Measurements from ENCODE around the gene TRAPPC5. TPM values are rescaled to one million over a fixed set of nuclear protein-coding genes. Genes with fewer than 3 reads are reported as not detected.
A peak's percentile ranks its signal among the peaks of the same experiment; 100 is the strongest.

Gene TRAPPC5
- polyA plus RNA-seq, 5 donors, result 27.3 to 64.9 (median 34.7) TPM

- peak in 1 of 2 donors; percentile 33 for DNase-seq
Measured at GRCh38 chr19:7674010-7675005, 6.3 kb upstream of the TRAPPC5 start.

- no peak for DNase-seq
Measured at GRCh38 chr19:7676376-7676775, 4.3 kb upstream of the TRAPPC5 start.

- no peak for DNase-seq
Measured at GRCh38 chr19:7676854-7677253, 3.8 kb upstream of the TRAPPC5 start, which contains the start of gene MCEMP1. MCEMP1 (plus strand) TSS chr19:7677090; CDS start chr19:7677121, 31 bp downstream.

- DNase-seq, result no peak
Measured at GRCh38 chr19:7677669-7678311, 2.8 kb upstream of the TRAPPC5 start.

GRCh38 chr19:7678971-7679751 is 1.5 kb upstream of the TRAPPC5 start:
- DNase-seq, result no peak

- no peak for DNase-seq
Measured at GRCh38 chr19:7679771-7680605, 645 bp upstream of the TRAPPC5 start.

GRCh38 chr19:7681340-7682174 is 924 bp downstream of the TRAPPC5 start:
- peak; percentile 56 to 71 for DNase-seq

GRCh38 chr19:7682175-7682855 is 1.7 kb downstream of the TRAPPC5 start:
- no peak for DNase-seq

GRCh38 chr19:7685546-7686445 is 5.2 kb downstream of the TRAPPC5 start:
- DNase-seq, result no peak

- no peak for DNase-seq
Measured at GRCh38 chr19:7687177-7687576, 6.5 kb downstream of the TRAPPC5 start.

GRCh38 chr19:7689165-7689564 is 8.5 kb downstream of the TRAPPC5 start:
- DNase-seq, result no peak

- DNase-seq, result no peak
Measured at GRCh38 chr19:7690779-7691258, 10.2 kb downstream of the TRAPPC5 start.

- DNase-seq, result no peak
Measured at GRCh38 chr19:7691497-7691896, 10.9 kb downstream of the TRAPPC5 start.

GRCh38 chr19:7692417-7693088 is 11.9 kb downstream of the TRAPPC5 start:
- no peak for DNase-seq

GRCh38 chr19:7694499-7694898 is 13.9 kb downstream of the TRAPPC5 start:
- no peak for DNase-seq

GRCh38 chr19:7697721-7698287 is 17.2 kb downstream of the TRAPPC5 start:
- no peak for DNase-seq

GRCh38 chr19:7698583-7698982 is 17.9 kb downstream of the TRAPPC5 start:
- DNase-seq, result no peak

Measured in right lung (tissue), 5 donors.